ENCODE data around the gene TRPC4. TPM values are rescaled to one million over a fixed set of nuclear protein-coding genes. Genes with fewer than 3 reads are reported as not detected.

Gene TRPC4
- total RNA-seq, 1 experiment from 2014 or later, result 19.0 TPM

- no peaks in the 10 kb centered on the region for H3K9me3 Mint-ChIP-seq
- H4K91ac ChIP-seq (ENCODE audit: insufficient read length, low read depth, low read length), result no peak overlapping the region
- no peak overlapping the region for H3K18ac ChIP-seq (ENCODE audit: insufficient read length, low read depth, low read length)
- no peaks in the 10 kb centered on the region for H3K9me3 ChIP-seq (ENCODE audit: control insufficient read depth, low read depth, low read length)
- H3K56ac ChIP-seq (ENCODE audit: insufficient read length, low read depth, low read length), result no peak overlapping the region
- H3K4me1 ChIP-seq (ENCODE audit: insufficient read depth, low read length), result peaks cover 5% of the 10 kb centered on the region
- no peak overlapping the region for H3T11ph ChIP-seq (ENCODE audit: low read length)
- no peak overlapping the region for H3K4me2 ChIP-seq (ENCODE audit: insufficient read depth, insufficient read length, low read length)
- H3K27ac Mint-ChIP-seq, result no peak overlapping the region
- H3K14ac ChIP-seq (ENCODE audit: insufficient read depth, low read length), result no peak overlapping the region
- peaks cover 21 to 23% of the 10 kb centered on the region in 2 experiments for H3K4me1 Mint-ChIP-seq
- no peak overlapping the region for H4K8ac ChIP-seq (replicated peaks; ENCODE audit: insufficient read length, low read depth, low read length)
- H4K5ac ChIP-seq (ENCODE audit: insufficient read length, low read depth, low read length), result no peak overlapping the region
- H3K79me1 ChIP-seq (ENCODE audit: insufficient read depth, low read depth, low read length, poor library complexity, severe bottlenecking), result no peaks in the 10 kb centered on the region
- H2BK15ac ChIP-seq (ENCODE audit: low read depth, low read length), result no peak overlapping the region
- no peak for DNase-seq
- TF ChIP-seq CTCF (conservative IDR thresholded peaks at IDR 0.05), result no peak
- no CpG with 5 or more reads among the region's 3 CpGs for WGBS (ENCODE audit: extremely low coverage, insufficient read length, low lambda C conversion rate)
- H2BK20ac ChIP-seq (ENCODE audit: low read depth, low read length, poor library complexity, severe bottlenecking), result no peak overlapping the region
- no peaks in the 10 kb centered on the region for H3K27me3 ChIP-seq (ENCODE audit: insufficient read depth, low read length)
- H2AK5ac ChIP-seq (ENCODE audit: insufficient read length, low read length), result no peak overlapping the region
- no peak overlapping the region for H2AFZ ChIP-seq (ENCODE audit: low read length)
- H2BK120ac ChIP-seq (ENCODE audit: low read depth, low read length, poor library complexity, severe bottlenecking), result no peak overlapping the region
- H2BK12ac ChIP-seq (ENCODE audit: insufficient read length, low read depth, low read length), result no peak overlapping the region
- no peaks in the 10 kb centered on the region for H3K23me2 ChIP-seq (ENCODE audit: insufficient read length, low read depth, low read length, poor library complexity, severe bottlenecking)
- no peak overlapping the region for H3K27ac ChIP-seq (ENCODE audit: insufficient read length, low read depth, low read length)
- no peaks in the 10 kb centered on the region for H3K27me3 Mint-ChIP-seq (ENCODE audit: low read depth)
- no peak overlapping the region for H3K4ac ChIP-seq (ENCODE audit: low read depth, low read length)
- no peak overlapping the region for H3K4me3 Mint-ChIP-seq
- H2BK5ac ChIP-seq (ENCODE audit: insufficient read length, low read length), result no peak overlapping the region
- peaks cover 2 to 16% (median 4%) of the 10 kb centered on the region in 3 experiments; a peak in 6 of 7 replicates for H3K36me3 Mint-ChIP-seq (ENCODE audit: insufficient read depth in 1 of 3, low read depth in 3 of 3)
- no peak overlapping the region for H3K9ac ChIP-seq (ENCODE audit: extremely low read depth, insufficient read length, low read length)
- H4K20me1 ChIP-seq (ENCODE audit: control insufficient read depth, insufficient read depth, insufficient read length), result no peaks in the 10 kb centered on the region
- no peaks in the 10 kb centered on the region for H3K79me2 ChIP-seq (ENCODE audit: insufficient read depth, low read length)
- no peak overlapping the region for H3K23ac ChIP-seq (ENCODE audit: insufficient read length, low read depth, low read length)
Observed at GRCh38 chr13:37646531-37646930, 223.0 kb downstream of the TRPC4 start.

Data from H9 (cell line).